ENCODE measurements around the gene RASSF3.

DNA sequence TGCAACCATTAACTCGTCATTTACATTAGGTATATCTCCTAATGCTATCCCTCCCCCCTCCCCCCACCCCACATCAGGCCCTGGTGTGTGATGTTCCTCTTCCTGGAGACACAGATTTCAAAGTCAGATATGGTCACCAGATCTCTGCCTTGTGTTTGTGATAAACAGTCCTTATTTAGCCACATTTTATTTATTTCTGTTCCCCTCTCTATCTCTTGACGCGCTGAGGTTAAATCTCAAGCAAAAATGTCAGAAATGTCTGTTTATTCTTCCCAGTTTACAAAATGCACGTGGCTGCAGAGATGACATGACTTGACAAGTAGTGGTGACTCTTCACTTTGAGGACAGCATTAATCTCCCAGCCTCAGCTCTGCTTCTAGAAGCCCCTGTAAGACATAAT lies 11.5 kb upstream of the RASSF3 start:
- TF ChIP-seq, protein P1, sequence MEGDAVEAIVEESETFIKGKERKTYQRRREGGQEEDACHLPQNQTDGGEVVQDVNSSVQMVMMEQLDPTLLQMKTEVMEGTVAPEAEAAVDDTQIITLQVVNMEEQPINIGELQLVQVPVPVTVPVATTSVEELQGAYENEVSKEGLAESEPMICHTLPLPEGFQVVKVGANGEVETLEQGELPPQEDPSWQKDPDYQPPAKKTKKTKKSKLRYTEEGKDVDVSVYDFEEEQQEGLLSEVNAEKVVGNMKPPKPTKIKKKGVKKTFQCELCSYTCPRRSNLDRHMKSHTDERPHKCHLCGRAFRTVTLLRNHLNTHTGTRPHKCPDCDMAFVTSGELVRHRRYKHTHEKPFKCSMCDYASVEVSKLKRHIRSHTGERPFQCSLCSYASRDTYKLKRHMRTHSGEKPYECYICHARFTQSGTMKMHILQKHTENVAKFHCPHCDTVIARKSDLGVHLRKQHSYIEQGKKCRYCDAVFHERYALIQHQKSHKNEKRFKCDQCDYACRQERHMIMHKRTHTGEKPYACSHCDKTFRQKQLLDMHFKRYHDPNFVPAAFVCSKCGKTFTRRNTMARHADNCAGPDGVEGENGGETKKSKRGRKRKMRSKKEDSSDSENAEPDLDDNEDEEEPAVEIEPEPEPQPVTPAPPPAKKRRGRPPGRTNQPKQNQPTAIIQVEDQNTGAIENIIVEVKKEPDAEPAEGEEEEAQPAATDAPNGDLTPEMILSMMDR (IDR thresholded peaks at IDR 0.05): no peak
- TF ChIP-seq POLR2A (IDR thresholded peaks at IDR 0.05): no peak
